GM19193 (cell line): ENCODE data around the gene HMGCS2.

Source experiments
- POLR2A ChIP-seq: IDR thresholded peaks from 4 replicates; pipeline ENCODE4 v1.6.1; 2011; ENCODE audit not compliant: insufficient read depth, insufficient read length; ENCODE audit errors: extremely low read depth

Gene HMGCS2

DNA sequence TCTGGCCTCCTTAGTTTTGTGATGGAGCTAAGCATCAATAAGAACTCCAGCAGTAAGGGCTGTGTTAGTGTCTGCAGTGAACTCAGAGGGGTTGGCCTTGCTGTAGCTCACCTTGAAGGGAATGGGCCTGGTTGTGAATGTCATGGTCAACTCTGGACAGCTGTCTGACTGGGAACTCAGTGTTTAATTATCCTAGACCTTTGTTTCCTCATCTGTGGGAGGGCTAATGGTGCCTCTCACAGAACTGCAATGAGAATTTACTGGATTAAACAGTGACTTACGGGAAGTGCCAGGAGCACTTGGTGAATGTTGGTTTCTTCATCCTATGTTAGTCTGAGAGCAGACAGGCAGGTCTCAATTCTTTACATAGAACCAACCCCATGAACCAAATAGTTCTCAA lies 23.7 kb downstream of the HMGCS2 start:
- no peak for TF ChIP-seq POLR2A

DNA sequence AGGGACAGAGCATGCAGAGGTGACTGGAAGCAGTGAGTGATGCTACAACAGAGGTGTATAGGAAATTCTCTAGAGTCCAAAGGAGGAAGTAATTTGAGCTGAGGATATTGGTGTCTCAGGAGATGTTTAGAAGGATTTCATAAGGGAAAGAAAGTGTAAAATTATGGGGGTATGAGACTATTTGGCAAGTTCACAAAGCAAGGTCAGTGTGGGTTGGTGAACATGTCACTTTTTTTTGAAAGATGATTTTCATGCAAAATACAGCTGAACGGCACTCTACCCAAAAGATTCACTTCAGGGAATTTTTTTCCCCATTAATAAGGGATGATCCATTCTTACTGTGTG lies 24.1 kb downstream of the HMGCS2 start:
- TF ChIP-seq POLR2A: no peak

DNA sequence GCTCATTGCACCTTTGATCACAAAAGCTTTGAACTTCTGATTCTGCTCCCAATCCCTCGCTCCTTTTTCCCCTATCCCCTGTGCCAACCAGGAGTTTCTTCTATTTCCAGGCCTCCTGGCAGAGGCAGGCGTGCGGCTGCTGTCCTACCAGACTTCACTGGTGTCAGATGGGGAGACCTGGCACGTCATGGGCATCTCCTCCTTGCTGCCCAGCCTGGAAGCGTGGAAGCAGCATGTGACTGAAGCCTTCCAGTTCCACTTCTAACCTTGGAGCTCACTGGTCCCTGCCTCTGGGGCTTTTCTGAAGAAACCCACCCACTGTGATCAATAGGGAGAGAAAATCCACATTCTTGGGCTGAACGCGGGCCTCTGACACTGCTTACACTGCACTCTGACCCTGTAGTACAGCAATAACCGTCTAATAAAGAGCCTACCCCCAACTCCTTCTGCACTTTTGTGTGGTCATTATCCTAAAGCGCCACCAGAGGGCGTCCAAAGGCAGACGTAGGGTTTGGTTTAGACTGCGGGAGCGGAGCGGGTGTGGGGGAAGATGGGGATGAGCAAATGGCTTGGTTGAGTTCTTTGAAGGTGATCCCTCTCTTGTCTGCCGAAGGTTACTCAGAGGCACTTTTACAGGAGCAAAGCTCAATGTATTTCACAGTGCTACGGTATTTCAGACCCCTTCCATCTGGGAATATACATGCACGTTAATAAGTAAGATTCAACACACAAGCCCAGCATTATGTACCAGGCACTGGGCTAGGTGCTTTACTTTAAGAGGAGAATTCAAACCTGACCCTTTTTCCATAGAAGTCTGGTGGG lies 24.7 kb downstream of the HMGCS2 start:
- TF ChIP-seq POLR2A: no peak

DNA sequence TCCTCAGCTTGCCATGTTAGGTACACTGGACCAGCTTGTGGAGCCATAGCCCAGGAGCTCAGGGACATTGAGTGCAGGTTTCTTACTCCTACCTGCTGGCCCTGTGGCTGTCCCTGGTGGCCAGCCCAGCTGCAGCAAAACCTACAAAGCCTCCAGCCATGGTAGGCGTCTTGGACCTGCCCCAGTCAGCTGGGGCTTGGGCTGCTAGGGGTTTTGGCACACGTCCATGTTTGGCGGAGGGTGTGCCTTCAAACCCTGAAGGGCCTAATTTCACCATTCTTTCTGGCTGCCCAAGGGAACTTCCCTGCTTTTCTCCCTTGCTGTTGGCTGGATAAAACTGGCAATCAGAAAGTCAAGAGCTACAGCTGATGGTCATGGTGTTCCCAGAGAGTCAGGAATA lies 25.4 kb downstream of the HMGCS2 start:
- no peak for TF ChIP-seq POLR2A

DNA sequence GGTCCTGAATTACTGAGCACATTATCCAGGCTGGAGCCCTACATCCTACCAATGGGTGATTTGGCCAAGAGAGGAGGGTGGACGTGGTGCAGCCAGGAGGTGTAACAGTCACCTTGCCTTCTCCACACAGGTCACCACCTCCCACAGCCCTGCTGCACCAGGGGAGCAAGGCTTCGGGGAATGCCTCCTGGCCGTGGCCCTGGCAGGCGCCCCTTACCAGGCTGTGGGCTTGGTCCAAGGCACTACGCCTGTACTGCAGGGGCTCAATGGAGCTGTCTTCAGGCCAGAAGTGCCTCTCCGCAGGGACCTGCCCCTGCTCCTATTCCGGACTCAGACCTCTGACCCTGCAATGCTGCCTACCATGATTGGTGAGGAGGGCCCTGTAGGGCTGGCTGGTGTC lies 26.0 kb downstream of the HMGCS2 start:
- no peak for TF ChIP-seq POLR2A

DNA sequence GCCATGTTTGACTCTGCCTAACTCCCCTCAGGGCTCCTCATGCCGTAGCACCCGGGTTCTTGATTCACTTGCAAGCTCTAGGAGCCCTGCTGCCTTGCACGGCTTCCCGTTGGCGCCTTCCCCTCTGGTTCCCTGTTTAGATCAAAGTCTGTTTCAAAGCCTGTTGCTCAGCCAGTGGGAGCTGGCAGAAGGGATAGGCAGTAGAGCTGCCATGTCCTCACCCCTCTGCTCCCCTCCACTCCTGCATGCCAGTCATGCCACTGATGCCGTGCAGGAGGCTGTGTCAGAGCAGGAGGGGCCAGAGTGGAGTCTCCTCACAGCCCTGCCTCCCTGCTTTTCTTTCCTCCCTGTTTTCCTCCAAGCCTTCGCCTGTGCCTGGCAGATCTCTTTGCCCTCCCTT lies 26.5 kb downstream of the HMGCS2 start:
- TF ChIP-seq POLR2A: no peak

DNA sequence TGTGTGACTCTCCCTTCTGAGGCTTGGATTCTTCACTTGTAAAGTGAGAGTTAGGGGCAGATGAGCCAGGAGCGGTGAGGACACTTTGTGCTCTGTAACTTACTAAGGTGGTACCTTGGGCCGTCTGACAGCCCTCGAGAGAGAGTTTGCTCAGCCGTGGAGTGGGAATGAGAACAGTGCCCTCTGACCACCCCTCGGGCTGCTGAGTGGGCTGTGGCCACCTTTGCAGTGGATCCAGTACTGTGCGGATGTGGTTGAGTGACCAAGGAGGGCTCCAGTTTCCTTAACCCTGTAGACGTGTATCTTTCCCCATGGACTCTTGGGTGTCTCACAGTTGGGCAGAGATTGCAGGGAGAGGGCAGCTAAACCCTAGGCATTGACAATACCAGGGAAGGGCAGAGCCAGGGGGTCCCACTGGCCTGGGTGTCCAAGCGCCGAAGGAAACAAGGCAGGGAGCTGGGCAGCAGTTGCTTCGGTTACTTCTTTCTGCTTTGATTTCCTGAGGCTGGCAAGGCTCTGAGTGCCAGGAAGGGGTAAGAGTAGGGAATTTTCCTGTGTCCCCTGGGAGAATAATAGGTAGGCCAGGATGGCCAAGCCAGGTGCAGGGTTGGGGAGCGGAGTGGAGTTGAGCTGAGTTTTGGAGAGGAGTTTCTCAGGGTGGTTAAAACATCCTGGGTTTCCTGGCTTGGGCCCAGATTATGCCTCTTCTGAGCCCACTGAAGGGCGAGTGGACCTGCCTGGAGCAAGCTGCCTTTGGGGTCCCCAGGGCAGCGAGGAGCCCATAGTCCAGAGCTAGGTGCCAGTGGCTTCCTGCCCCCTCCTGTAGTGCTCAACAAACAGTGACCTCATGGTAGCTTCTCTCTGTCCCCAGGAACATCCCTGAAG lies 27.6 kb downstream of the HMGCS2 start:
- TF ChIP-seq POLR2A: no peak

DNA sequence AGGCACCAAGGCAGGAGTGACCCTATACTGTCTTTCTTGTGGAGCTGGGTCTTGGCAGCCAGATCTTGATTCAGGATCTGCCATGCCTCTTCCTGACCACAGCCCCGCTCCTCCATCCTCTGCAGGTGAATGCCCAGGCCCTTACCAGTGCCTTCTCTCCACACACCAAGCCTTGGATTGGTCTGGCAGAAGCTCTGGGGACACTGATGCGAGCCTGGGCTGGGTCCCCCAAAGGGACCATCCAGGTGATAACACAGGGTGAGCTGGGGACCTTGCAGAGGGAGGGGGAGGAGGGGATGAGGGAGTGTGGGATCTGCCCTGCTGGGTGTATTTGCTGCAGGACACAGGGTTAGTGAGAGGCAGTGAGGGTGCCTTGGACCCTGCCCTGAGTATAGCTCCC lies 28.4 kb downstream of the HMGCS2 start:
- no peak for TF ChIP-seq POLR2A

DNA sequence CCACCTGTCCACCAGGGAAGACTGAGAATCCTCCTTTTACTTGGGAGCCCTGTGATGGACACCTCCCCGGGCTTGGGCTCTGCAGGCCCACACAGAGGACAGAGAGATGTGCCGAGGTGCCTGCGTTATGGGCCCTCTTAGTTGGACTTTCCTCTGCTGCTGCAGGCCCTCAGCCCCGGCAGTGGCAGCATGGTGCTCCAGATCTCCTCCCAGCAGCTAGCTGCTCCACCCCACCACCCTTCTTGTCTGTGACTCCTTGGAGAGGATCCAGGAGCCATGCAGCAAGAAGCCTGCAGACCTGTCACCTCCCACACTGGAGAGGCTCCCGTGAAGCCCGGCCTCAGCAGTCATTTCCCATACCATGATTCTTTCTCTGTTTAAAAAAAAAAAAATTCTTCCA lies 29.6 kb downstream of the HMGCS2 start:
- TF ChIP-seq POLR2A: no peak

DNA sequence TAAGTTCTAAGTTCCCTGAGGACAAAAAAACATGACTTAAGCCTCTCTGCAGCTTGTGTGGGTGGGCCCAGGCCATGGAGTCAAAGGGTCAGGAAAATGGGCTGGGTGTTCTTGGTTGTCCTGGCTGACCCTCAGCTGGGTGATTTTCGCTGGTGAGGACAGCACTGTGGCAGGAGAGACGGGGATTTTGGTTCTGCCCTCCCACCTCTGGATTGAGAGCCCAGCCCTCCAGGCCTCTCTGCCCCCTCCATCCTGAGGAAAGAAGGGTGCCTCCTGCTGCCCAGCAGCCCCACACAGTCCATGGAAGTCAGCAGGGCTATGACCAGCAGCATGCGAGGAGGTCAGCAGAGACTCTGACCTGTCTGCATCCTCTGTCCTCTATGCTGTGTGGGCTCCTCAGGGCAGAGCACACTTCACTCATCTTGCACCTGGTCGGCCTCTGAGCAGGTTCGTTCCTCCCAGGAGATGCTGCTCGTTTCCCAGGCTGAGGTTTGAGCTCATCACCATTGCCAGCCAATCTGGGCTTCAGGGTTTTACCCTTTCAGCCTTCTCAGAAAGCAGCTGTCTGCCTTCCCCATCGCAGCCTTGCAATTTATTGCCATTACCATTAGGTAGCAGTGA lies 30.5 kb downstream of the HMGCS2 start:
- TF ChIP-seq POLR2A: no peak

DNA sequence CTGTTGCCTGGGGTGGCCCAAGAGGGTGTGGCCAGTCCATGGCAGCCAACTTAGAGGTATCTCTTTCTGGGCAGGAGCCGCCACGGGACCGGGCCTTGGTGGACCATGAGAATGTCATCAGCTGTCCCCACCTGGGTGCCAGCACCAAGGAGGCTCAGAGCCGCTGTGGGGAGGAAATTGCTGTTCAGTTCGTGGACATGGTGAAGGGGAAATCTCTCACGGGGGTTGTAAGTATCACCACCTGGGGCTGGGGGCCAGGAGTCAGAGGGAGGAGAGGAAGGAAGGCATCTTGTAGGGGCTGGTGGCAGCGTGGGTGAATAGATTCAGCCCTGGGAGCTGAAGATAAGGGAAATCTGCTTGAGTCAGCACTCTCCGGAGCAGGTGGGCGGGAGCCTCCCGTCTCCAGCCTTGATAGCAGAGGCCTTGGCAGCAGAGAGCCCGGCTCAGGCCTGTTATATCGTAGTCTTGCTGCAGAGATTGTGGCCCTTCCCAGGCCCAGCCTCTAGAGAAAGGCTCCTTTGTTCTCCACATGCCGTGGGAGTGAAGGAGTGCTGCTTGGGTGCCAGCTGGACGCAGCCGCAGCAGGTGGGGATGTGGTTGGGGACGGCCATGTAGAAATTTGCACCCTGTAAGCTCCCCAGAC lies 31.5 kb downstream of the HMGCS2 start:
- TF ChIP-seq POLR2A: no peak

DNA sequence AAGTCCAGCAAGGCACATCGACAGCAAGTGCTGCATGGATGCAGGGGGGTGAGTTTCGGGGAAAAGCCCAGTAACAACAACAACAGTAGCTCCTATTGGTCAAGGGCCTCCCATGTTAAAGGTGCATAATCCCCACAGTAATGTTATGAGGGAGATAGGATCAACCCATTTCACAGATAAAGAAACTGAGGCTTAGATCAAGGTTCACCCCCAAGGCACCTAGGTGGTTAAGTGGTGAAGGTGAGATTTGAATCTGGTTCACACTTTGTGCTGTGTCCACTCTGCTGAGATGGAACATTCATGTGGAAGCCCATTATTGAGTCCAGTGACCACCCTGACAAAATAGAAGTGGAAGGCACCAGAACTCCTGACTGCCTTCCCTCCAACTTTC lies 32.1 kb downstream of the HMGCS2 start:
- no peak for TF ChIP-seq POLR2A

DNA sequence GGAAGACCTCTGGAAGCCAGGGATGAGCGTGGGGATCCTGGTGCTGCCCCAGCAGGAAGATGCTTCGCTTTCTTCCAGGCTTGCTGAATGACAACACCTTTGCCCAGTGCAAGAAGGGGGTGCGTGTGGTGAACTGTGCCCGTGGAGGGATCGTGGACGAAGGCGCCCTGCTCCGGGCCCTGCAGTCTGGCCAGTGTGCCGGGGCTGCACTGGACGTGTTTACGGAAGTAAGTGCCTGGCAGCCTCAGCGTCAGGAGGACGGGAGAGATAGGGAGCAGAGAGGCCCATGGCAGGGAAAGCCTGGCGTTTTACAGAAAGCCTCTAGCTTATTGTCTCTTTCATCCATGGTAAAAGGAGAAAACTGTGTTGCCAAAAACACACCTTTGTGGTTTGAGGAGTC lies 33.5 kb downstream of the HMGCS2 start:
- TF ChIP-seq POLR2A: no peak

DNA sequence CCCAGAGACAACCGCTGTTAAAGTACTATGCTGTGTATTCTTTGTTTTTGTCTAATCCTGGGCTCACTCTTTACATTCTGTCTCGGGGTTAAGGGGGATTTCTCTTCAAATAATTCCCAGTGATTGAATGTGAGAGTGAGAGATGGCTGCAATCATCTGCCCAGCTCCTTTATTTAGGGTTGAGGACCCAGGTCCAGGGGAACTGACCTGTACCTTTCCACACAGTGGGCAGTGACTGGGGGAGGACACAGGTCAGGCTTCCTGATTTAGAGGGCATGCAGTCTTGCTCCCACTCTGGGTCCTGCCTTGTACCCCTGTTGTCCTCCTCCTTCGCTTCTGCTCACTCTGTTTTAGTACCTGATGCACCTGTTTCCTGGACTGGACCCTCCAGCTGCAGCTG lies 35.0 kb downstream of the HMGCS2 start:
- TF ChIP-seq POLR2A: no peak
